Myocyte (in vitro differentiated cells): ENCODE measurements around the gene ACR. TPM values are rescaled to one million over a fixed set of nuclear protein-coding genes. Genes with fewer than 3 reads are reported as not detected.
A peak's percentile ranks its signal among the peaks of the same experiment; 100 is the strongest.
"Not testable (repeated sequence)": the region's sequence is repeated elsewhere in the genome, so short reads cannot be mapped to it uniquely, and the experiment has no call there.

ENCODE experiments used
- DNase-seq: peaks from one replicate; pipeline ENCODE4 v3.0.0-alpha.2; 2012; ENCODE audit warnings: low read depth
- total RNA-seq: library from RNA; depleted of rRNA; stranded (reverse); fragments of >200 nt; gene quantifications from 2 replicates; pipeline ENCODE4 v1.2.3, GENCODE V29; 2014

Gene ACR
- total RNA-seq, 1 donor from 2014 or later, result not detected

GRCh38 chr22:50764288-50764687 is 26.3 kb downstream of the ACR start:
- DNase-seq, result not testable (repeated sequence)

DNA sequence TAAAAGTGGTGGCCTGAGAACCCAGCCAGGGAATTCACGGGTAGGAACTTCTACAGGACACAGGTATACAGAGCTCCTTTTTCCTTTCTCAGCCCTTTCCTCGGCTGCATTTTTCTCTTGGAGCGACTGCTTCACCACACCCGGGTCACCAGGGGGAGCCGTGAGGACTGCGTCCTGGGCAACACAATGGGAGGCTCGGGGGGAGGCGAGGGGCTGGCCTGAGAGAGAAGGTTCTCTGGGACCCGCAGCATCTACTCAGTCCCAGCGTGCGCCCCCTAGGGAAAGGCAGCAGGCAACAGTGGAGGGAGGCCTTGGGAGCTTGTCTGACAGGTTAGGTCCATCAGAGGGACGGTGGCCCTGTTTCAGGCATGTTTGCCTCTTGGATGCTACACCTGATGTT is 37.1 kb downstream of the ACR start:
- DNase-seq, result peak; percentile 8

DNA sequence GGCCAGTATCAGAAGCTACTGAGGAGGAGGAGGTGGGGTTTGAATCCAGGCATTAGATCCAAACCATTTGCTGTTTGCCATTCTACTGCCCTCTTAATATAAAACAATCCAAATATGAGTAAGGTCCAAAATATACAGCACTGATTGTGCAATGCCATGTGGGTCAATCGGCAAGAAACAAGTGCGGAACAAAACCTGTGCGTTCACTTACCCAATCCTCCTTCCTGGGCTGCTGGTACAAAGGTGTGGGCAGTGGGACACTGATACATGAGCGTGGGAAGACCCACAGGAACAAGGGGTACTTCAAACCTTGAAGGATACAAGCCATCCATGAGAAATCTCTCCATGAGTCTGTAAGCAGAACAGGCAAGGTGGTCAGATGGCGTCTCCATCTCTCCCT is 39.6 kb downstream of the ACR start:
- DNase-seq, result not testable (repeated sequence)

DNA sequence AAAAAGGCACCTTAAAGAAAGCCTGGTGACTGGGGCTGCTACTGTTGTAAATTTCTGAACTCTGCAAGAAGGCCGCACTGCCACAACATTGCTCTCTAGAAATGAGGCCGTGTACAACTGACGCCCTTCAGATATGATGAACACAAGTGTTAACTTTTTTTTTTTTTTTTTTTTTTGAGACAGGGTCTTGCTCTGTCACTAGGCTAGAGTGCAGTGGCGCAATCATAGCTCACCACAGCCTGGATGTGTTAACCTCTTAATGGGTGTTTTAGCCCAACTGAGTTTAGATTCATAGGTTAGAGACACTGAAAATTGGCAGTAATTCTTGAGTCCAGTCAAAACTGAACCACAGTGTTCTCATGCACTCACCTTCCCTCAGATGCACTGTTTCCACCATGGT is 42.2 kb downstream of the ACR start:
- not testable (repeated sequence) for DNase-seq

GRCh38 chr22:50782253-50782652 is 44.2 kb downstream of the ACR start:
- DNase-seq, result not testable (repeated sequence)

GRCh38 chr22:50783033-50783879 is 45.3 kb downstream of the ACR start, which contains the start of gene RABL2B:
Gene RABL2B (minus strand): TSS chr22:50783636. CDS start chr22:50782294, 1,342 bp downstream.
- peak; percentile 87 for DNase-seq

DNA sequence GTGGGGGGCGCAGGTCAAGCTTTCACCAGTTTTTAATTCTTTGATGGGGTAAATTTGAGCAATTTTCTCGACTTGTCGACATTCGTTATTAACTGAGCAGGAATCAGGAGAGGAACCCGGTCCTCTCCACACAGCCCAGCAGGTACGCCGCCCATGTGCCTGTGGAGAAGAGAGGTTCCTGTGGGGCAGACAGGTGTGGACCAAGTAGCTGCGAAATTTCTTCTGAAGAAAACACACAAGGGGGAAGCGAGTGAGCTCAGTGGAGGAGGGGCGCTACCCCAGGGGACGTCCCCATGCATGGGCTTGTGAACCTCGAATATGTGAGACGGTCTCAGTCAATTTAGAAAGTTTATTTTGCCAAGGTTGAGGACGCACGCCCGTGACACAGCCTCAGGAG is 45.9 kb downstream of the ACR start:
- peak; percentile 6 for DNase-seq

- DNase-seq, result not testable (repeated sequence)
Measured at GRCh38 chr22:50785289-50785688, 47.3 kb downstream of the ACR start.

DNA sequence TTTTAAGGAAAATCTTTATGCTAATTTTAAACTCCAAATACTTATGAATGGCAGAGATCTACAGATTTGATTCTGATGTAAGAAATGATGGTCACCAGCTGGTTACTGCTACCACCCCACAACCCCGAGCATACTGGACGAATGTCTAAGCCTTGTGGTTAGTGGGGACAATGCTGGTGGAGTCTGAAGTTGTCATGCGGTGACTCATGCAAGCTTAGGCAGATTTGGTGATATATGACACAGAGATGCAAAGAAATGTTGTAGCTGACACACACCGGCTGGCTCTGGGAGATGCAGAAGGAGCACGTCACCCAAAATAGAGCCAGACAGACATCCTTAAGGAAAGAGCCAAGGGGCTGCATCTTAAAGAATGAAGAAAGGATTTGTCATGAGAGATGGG is 48.9 kb downstream of the ACR start:
- not testable (repeated sequence) for DNase-seq

Other genes starting within 250 kb of the ACR start
- gene LMF2, start 230.5 kb upstream of the ACR start, total RNA-seq, result 41.3 and 46.6 TPM in 2 replicates
- gene NCAPH2, start 230.0 kb upstream of the ACR start, total RNA-seq, result 21.6 and 25.3 TPM in 2 replicates
- gene SCO2, start 212.6 kb upstream of the ACR start, total RNA-seq, result 0.68 and 1.6 TPM in 2 replicates
- gene TYMP, start 208.2 kb upstream of the ACR start, total RNA-seq, result 1.7 and 2.1 TPM in 2 replicates
- not detected in 2 replicates for gene KLHDC7B, start 192.3 kb upstream of the ACR start, total RNA-seq
- not detected in 2 replicates for gene SYCE3, start 175.3 kb upstream of the ACR start, total RNA-seq
- gene CPT1B, start 159.8 kb upstream of the ACR start, total RNA-seq, result 3.9 and 11.5 TPM in 2 replicates
- 42.7 and 47.0 TPM in 2 replicates for gene CHKB, start 155.4 kb upstream of the ACR start, total RNA-seq
- gene MAPK8IP2, start 137.4 kb upstream of the ACR start, total RNA-seq, result 0.16 and 0.36 TPM in 2 replicates
- 30.5 and 37.4 TPM in 2 replicates for gene ARSA, start 110.1 kb upstream of the ACR start, total RNA-seq
- 0.32 and 0.47 TPM in 2 replicates for gene SHANK3, start 65.4 kb upstream of the ACR start, total RNA-seq
- 8.8 and 9.8 TPM in 2 replicates for gene RABL2B, start 45.4 kb downstream of the ACR start, total RNA-seq